Hepatic stellate cell (primary cell): ENCODE measurements around the gene TAX1BP3.
A peak's percentile ranks its signal among the peaks of the same experiment; 100 is the strongest.

Experiments used
- DNase-seq: peaks from one replicate; pipeline ENCODE4 v3.0.0; 2011; ENCODE audit warnings: low spot score

TAX1BP3 gene

GRCh38 chr17:3688027-3688553, 19.7 kb upstream of the TAX1BP3 start:
- peak; percentile 70 for DNase-seq

DNA sequence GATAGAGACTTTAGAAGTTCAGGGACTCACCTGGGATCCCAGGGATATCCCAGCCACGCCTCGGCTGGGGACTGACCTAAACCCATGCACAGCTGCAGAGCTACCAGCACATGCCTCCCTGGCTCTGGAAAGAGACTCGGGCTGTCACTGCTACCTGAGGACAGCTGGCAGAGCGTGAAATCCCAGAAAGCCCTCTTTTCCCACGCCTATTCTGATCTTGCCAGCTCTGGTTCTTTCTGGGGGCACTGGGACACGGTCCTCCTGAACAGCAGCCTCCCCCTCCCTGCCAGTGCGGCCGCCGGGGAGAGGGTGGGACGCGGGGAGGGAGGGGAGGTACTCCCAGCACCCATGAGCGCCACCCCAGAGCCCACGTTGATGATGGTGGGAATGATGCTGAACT, 16.8 kb upstream of the TAX1BP3 start:
- no peak for DNase-seq

- DNase-seq = peak; percentile 81
Measured at GRCh38 chr17:3683054-3683511, 14.7 kb upstream of the TAX1BP3 start.

GRCh38 chr17:3682033-3682432, 13.7 kb upstream of the TAX1BP3 start:
- DNase-seq = no peak

DNA sequence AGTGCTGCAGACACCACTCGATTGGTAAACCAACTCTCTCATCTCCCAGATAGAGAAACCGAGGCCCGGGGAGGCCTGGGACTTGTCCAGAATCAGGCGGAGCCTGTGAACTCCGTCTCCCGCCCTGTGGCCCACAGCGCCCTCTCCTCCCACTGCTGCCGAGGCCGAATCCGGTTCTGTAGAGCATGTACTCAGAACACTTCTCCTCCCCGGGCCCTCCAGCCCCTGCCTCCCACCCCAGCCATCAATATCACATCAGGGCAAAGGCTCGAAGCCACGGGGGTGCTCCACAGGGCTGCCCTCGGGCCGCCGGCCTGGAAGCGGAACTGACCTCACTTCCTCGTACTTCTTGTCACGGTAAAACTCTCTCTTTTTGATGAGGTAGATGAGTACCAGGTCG, 13.2 kb upstream of the TAX1BP3 start:
- no peak for DNase-seq

GRCh38 chr17:3681057-3681456, 12.7 kb upstream of the TAX1BP3 start:
- no peak for DNase-seq

DNA sequence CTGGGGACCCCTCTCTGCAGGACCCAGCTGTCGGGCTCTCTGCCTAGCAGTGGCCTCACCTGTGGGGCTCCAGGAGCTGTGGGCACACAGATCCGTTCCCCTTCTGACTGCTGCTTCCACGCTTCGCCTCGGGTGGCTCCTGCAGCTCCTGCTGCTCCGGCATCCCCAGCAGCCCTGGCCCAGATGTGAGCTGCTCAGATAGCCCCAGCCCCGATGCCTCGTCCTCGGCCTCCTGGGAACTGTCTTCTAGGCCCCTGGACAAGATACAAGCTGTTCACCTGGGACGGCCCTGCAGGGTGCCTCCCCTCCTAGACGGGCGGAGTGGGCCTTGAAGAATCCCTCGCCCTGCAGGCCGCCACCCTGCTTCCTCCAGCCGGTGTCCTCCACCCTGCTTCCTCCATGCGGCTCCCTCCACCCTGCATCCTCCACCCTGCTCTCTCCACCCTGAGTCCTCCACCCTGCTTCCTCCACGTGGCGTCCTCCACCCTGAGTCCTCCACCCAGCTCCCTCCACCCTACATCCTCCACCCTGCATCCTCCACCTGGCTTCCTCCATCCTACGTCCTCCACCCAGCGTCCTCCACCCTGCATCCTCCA, 11.3 kb upstream of the TAX1BP3 start:
- no peak for DNase-seq

GRCh38 chr17:3678821-3679530, 10.6 kb upstream of the TAX1BP3 start:
- DNase-seq = no peak

- DNase-seq = no peak
Measured at GRCh38 chr17:3678095-3678820, 9.9 kb upstream of the TAX1BP3 start.

DNA sequence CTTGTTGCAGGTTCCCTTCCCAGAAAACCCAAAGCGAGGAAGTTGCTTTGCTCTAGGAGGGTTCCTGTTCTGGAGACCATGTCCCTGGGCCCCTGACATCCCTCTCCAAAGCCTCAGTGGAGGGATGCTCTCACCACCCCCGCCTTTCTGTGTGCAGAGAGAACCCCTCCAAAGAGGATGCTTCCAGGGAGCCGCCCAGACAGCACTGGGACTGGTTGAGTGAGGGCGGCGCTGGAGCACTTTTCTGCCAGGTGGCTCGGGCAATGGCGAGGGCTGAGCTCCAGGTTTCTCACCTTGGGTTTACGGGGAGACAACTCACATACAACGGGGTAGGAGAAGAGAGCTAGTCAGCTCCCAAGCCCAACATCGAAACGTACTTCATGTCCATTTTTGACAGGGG, 7.5 kb upstream of the TAX1BP3 start:
- DNase-seq = no peak

- no peak for DNase-seq
Measured at GRCh38 chr17:3672571-3672970, 4.2 kb upstream of the TAX1BP3 start.

- no peak for DNase-seq
Measured at GRCh38 chr17:3669548-3669947, 1.2 kb upstream of the TAX1BP3 start.

GRCh38 chr17:3669085-3669347, 638 bp upstream of the TAX1BP3 start:
- DNase-seq = no peak

GRCh38 chr17:3667366-3668278, 756 bp downstream of the TAX1BP3 start:
- peak; percentile 98 for DNase-seq

DNA sequence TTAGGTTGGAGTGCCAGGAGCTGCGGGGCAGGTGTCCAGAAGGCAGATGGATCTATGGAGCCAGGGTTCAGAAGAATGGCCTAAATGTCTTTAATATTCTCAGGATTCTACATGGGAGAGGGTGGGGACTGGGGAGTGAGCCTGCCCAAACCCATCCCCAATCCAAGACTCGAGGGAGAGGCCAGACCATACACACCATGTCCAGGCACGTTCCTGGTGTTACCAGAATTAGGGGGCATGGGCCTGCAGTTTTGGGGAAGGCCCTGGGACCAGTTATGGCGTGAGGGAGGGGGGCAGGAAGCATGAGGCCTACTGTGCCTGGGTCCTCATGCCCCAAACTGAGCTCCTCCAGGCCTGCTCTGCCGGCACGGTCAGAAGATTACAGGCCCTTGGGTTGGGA, 1.9 kb downstream of the TAX1BP3 start:
- DNase-seq = no peak

- DNase-seq = no peak
Measured at GRCh38 chr17:3665834-3666233, 2.5 kb downstream of the TAX1BP3 start.

DNA sequence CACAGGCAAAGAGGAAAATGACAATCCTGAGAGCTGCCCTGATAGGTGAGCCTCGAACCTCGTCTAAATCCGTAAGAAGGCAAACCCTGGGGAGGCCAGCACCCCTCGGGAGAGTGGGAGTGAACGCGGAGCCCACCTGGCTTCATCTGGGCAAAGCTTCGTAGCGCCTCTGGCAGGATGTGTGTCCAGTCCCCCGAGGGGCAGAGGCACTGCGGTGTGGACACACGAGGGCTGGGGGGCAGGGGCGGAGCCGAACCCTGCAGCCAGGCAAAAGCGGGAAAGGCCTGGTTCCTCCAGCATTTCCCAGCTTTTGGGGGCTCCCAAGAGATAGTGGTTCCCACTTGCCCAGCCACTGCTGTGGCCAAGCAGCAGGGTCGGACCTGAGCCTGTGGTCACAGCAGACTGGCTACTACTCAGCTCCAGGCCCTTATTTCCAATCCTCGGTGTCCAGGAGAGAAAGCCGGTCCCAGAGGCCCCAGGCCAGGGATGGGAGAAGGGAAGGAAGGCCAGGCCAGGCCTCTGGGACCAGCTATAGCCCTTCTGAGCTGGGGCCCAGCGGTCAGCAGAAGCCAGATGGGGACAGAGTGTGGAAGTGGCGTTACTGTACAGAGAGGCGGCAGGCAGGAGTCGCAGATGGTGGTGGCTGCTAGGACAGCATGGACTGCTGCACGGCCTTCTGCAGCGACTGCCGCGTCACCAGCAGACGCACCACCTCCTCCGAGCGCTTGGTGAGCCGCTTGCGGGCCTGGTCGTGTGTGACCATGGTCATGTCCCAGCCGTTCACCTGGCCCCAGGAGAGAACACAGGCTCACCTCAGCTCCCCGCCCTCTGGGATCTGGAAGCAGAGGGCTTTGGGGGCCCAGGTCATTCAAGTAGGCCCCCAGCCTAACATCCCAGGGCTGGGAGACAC, 5.0 kb downstream of the TAX1BP3 start:
- no peak for DNase-seq

- DNase-seq = no peak
Measured at GRCh38 chr17:3660311-3660891, 8.0 kb downstream of the TAX1BP3 start.

DNA sequence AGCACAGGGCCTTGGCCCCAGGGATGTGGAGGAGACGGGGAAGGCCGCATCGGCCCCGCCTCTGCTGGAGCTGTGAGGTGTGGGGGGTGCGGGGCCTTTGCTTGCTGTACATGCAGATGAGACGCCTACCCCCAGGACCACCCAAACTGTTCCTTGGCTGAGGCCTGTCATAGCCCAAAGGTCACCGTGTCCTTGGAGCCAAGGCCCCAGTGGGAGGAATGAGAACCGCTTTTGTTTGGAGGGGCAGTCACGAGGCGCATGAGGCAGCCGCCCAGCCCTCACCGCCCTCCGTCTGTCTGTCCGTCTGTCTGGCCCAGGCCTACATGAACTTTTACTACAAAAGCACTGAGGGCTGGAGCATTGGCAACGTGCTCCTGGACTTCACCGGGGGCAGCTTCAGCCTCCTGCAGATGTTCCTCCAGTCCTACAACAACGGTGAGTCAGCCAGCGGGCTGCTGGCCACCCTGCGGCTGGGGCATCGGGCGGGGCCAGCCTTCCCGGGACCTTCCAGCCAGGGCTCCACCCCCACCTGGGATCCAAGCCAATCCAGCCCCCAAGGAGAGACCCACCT, 8.8 kb downstream of the TAX1BP3 start:
- peak; percentile 87 for DNase-seq

DNA sequence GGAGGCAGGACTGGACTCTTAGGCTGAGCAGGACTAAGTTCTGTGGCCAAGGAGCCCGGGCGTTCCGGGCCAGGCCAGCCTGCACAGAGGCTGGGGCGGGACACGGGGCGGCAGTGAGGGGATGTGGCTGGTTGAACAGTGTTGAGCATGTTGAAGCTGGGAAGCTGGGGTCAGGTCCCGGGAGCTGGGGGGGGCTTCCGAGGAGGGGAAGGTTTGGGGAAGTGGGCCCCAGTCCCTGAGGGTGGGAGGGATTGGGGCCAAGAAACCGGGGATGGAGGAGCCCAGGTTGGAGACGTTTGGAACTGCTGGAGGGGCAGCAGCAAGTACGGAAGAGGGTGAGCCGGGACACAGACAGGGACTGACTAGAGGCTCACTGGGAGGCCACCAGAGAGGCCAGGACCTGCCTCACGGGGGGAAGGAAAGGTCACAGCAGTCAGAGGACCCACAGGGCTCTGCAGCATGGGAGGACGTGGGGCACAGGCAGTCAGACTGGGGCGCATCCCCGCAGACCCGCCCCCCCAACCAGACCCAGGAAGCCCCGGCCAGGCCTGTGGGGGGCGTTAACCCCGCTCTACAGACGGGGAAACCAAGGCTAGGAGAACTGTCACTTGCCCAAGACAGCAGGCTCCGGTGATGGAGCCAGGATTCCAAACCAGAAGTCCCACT, 9.5 kb downstream of the TAX1BP3 start:
- DNase-seq = no peak
